ENCODE results near the gene CA12.

- TF ChIP-seq POLR2A (IDR thresholded peaks at IDR 0.05) (no peak), CTCF (IDR thresholded peaks at IDR 0.05) (no peak)
Measured at GRCh38 chr15:63345391-63345752, 36.3 kb downstream of the CA12 start.
